ENCODE data around the gene FKBP1B.

Gene FKBP1B

GRCh38 chr2:24111407-24111901 lies 61.9 kb downstream of the FKBP1B start:
- FAIRE-seq (peak; percentile 66), DNase-seq (ENCODE audit: insufficient read length, low spot score) (no peak)

More at GRCh38 chr2:24111407-24111901, 61.9 kb downstream of the FKBP1B start:
- TF ChIP-seq POLR2A (IDR thresholded peaks at IDR 0.05; ENCODE audit: low read depth, low read length), result no peak

Measured in H54 (cell line).